ENCODE data around the gene FBLN5. TPM values are rescaled to one million over a fixed set of nuclear protein-coding genes. Genes with fewer than 3 reads are reported as not detected.

FBLN5 gene
- total RNA-seq, 2 experiments from 2014 or later: 1.3 to 1.4 TPM

- Mint-ChIP-seq H3K4me1 (ENCODE audit: low read depth) (peaks cover 4% of the 10 kb centered on the region), H3K9me3 (no peaks in the 10 kb centered on the region), H3K27me3 (no peaks in the 10 kb centered on the region), H3K36me3 (ENCODE audit: low read depth) (no peaks in the 10 kb centered on the region), H3K27ac (no peak overlapping the region), H3K4me3 (no peak overlapping the region)
- CTCF ChIA-PET: no interaction called here
- intact Hi-C loops (cut with micrococcal nuclease): loop anchor here (5.0 kb wide), 1 partner anchor 251 kb away; no protein-coding TSS in a partner anchor
- POLR2A ChIA-PET: no interaction called here
- ATAC-seq (no peak), DNase-seq (no peak)
- TF ChIP-seq, protein P1, sequence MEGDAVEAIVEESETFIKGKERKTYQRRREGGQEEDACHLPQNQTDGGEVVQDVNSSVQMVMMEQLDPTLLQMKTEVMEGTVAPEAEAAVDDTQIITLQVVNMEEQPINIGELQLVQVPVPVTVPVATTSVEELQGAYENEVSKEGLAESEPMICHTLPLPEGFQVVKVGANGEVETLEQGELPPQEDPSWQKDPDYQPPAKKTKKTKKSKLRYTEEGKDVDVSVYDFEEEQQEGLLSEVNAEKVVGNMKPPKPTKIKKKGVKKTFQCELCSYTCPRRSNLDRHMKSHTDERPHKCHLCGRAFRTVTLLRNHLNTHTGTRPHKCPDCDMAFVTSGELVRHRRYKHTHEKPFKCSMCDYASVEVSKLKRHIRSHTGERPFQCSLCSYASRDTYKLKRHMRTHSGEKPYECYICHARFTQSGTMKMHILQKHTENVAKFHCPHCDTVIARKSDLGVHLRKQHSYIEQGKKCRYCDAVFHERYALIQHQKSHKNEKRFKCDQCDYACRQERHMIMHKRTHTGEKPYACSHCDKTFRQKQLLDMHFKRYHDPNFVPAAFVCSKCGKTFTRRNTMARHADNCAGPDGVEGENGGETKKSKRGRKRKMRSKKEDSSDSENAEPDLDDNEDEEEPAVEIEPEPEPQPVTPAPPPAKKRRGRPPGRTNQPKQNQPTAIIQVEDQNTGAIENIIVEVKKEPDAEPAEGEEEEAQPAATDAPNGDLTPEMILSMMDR (IDR thresholded peaks at IDR 0.05): no peak
Observed at GRCh38 chr14:91903070-91903469, 44.4 kb downstream of the FBLN5 start.

DNA sequence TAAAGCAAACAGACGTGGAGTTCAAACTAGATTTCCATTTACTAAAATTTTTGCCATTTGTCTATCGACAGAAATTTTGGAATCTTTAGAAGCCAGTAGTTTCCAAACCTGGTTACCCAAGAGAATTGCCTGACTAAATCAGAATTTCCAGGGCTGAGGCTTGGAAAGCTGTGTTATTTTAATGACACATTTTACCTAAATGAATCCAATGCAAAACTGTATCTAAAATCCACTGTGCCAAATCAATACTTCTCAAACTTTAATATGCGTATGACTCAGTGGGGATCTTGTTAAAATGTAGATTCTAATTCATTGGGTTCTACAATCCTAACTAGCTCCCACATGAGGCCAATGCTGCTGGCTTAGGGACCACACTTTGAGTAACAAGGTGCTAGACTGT lies 45.2 kb downstream of the FBLN5 start:
- POLR2A ChIA-PET: no interaction called here
- no peak for DNase-seq
- H3K9me3 Mint-ChIP-seq: no peaks in the 10 kb centered on the region
- H3K27ac Mint-ChIP-seq: no peak overlapping the region
- H3K36me3 Mint-ChIP-seq (ENCODE audit: low read depth): no peaks in the 10 kb centered on the region
- no peaks in the 10 kb centered on the region for H3K27me3 Mint-ChIP-seq
- peaks cover 2% of the 10 kb centered on the region for H3K4me1 Mint-ChIP-seq (ENCODE audit: low read depth)
- CTCF ChIA-PET: interaction anchor here (4.8 kb wide), 1 partner anchor 9 kb away, joined by 16 read pairs; no protein-coding TSS in a partner anchor
- intact Hi-C loops (cut with micrococcal nuclease): loop anchor here (5.0 kb wide), 1 partner anchor 250 kb away; no protein-coding TSS in a partner anchor
- TF ChIP-seq, protein P1 (IDR thresholded peaks at IDR 0.05): no peak
- H3K4me3 Mint-ChIP-seq: no peak overlapping the region
- ATAC-seq: no peak

DNA sequence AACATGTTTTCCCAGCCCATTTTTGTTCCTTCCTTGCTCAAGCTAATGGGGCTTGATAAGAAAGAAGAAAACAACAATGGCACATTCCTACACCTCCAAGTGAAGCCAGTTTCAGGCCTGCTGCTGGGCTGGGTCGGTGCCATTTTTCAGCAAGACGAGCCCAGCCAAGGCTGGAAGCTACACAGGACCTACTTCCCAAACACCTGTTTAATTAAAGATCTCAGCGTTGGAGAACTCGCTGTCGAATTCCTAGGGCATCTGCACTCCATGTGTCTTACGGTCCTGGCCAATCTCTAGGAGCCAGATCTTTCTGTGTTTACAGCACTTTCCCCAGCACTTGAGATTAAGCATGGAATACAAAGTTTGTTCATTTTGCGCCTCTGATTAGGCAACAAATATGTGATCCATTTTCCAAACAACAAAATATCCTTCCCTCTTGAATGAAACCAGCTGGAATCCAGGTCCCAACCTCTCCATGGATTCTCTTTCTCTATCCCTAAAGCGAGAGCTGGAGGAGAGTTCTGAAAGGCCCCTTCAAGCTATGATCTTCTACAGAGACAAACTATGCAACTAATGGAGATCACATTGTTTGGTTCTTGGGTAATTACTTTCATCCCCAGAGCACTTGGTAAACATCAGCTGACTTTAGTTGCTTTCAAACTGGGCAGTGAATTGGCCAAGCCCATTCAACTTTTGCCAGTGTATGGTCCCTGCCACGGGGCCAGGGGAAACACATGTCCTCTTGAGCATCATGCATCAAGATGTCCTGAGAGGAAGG lies 45.9 kb downstream of the FBLN5 start:
- ChIA-PET POLR2A (no interaction called here), CTCF (interaction anchor here (4.8 kb wide), 1 partner anchor 10 kb away, joined by 16 read pairs; no protein-coding TSS in a partner anchor)
- H3K9me3 Mint-ChIP-seq: no peaks in the 10 kb centered on the region
- H3K27me3 Mint-ChIP-seq: no peaks in the 10 kb centered on the region
- H3K4me1 Mint-ChIP-seq (ENCODE audit: low read depth): peaks cover 2% of the 10 kb centered on the region
- H3K4me3 Mint-ChIP-seq: no peak overlapping the region
- H3K27ac Mint-ChIP-seq: no peak overlapping the region
- H3K36me3 Mint-ChIP-seq (ENCODE audit: low read depth): no peaks in the 10 kb centered on the region
- ATAC-seq (no peak), DNase-seq (no peak)
- TF ChIP-seq, protein P1 (IDR thresholded peaks at IDR 0.05): no peak
- intact Hi-C loops (cut with micrococcal nuclease): loop anchor here (5.0 kb wide), 1 partner anchor 249 kb away; no protein-coding TSS in a partner anchor

- CTCF ChIA-PET: interaction anchor here (0.7 to 4.8 kb wide), 7 partner anchors 8 to 238 kb away, joined by 3 to 16 read pairs (median 3); no protein-coding TSS in a partner anchor
Observed at GRCh38 chr14:91899806-91900205, 47.7 kb downstream of the FBLN5 start.

More at GRCh38 chr14:91899806-91900205, 47.7 kb downstream of the FBLN5 start:
- H3K27me3 Mint-ChIP-seq: no peaks in the 10 kb centered on the region
- no peaks in the 10 kb centered on the region for H3K9me3 Mint-ChIP-seq
- no peaks in the 10 kb centered on the region for H3K36me3 Mint-ChIP-seq (ENCODE audit: low read depth)
- H3K4me1 Mint-ChIP-seq (ENCODE audit: low read depth): peaks cover 5% of the 10 kb centered on the region
- no peak overlapping the region for H3K27ac Mint-ChIP-seq
- no peak overlapping the region for H3K4me3 Mint-ChIP-seq
- TF ChIP-seq, protein P1 (IDR thresholded peaks at IDR 0.05): no peak
- DNase-seq: no peak
- POLR2A ChIA-PET: interaction anchor here (1.9 kb wide), 1 partner anchor 8 kb away, joined by 5 read pairs; no protein-coding TSS in a partner anchor
- intact Hi-C loops (cut with micrococcal nuclease): loop anchor here (5.0 kb wide), 1 partner anchor 248 kb away; no protein-coding TSS in a partner anchor
- ATAC-seq: no peak

Data from activated CD8-positive, alpha-beta T cell treated with anti-CD3 and anti-CD28 coated beads for 36 hours (primary cell).